IMR-90 (cell line): ENCODE results near the gene GFOD2. TPM values are rescaled to one million over a fixed set of nuclear protein-coding genes. Genes with fewer than 3 reads are reported as not detected.
A peak's percentile ranks its signal among the peaks of the same experiment; 100 is the strongest.

ENCODE experiments used
- ATAC-seq: fragments of 200-7000 bp; cut with Tn5 transposase; 2 replicates; pipeline ENCODE4 v1.9.1; 2020; ENCODE audit warnings: low read depth, mild to moderate bottlenecking, moderate library complexity
- BruUV-seq: library from RNA; stranded (reverse); fragments of 400-500 nt; replicated peaks from 2 replicates; lab custom pipeline; 2021; lab: Mats Ljungman, UMichigan
- CTCF ChIA-PET: fragments of 300-600 bp; formaldehyde crosslinking; extraction: SDS; loops from one replicate; lab custom pipeline; 2021; ENCODE audit warnings: antibody characterized with exemption; lab: Yijun Ruan, JAX
- POLR2A ChIA-PET: fragments of 300-600 bp; sonication (Branson Sonifier 250); formaldehyde crosslinking; loops from one replicate; lab custom pipeline; 2022; ENCODE audit warnings: antibody characterized with exemption; ENCODE audit not compliant: unreplicated experiment; lab: Charles Lee
- DNase-seq: peaks from one replicate; pipeline ENCODE4 v3.0.0; 2013
- H2AFZ ChIP-seq: replicated peaks from 2 replicates; pipeline ENCODE3; 2013; ENCODE audit warnings: low read length, mild to moderate bottlenecking; ENCODE audit not compliant: poor library complexity
- H2AK5ac ChIP-seq: 2 replicates; pipeline ENCODE4 v1.6.1; 2013; ENCODE audit warnings: low read depth, low read length, inconsistent platforms
- H2AK9ac ChIP-seq: replicated peaks from 2 replicates; pipeline ENCODE3; 2013; ENCODE audit warnings: mild to moderate bottlenecking, low read depth, low read length, moderate library complexity; ENCODE audit not compliant: poor library complexity
- H2BK120ac ChIP-seq: 2 replicates; pipeline ENCODE4 v1.6.1; 2013; ENCODE audit warnings: low read depth, low read length, inconsistent platforms
- H2BK15ac ChIP-seq: 3 replicates; pipeline ENCODE4 v1.6.1; 2013; ENCODE audit warnings: low read depth, low read length, inconsistent platforms
- H2BK20ac ChIP-seq: 2 replicates; pipeline ENCODE4 v1.6.1; 2013; ENCODE audit warnings: low read depth, mild to moderate bottlenecking, inconsistent platforms, low read length, moderate library complexity
- H2BK5ac ChIP-seq: 2 replicates; pipeline ENCODE4 v1.6.1; 2013; ENCODE audit warnings: mild to moderate bottlenecking, low read depth, low read length, inconsistent platforms; ENCODE audit not compliant: poor library complexity, severe bottlenecking
- H3K14ac ChIP-seq: replicated peaks from 2 replicates; pipeline ENCODE4 v1.6.1; 2013; ENCODE audit warnings: low read depth, low read length, inconsistent platforms
- H3K18ac ChIP-seq: 2 replicates; pipeline ENCODE4 v1.6.1; 2013; ENCODE audit warnings: low read depth, low read length, control low read depth
- H3K23ac ChIP-seq: 2 replicates; pipeline ENCODE4 v1.6.1; 2013; ENCODE audit warnings: low read depth, low read length, inconsistent platforms
- H3K27ac ChIP-seq: 2 replicates; pipeline ENCODE4 v1.5.1; 2013; ENCODE audit warnings: mild to moderate bottlenecking, control low read depth, low read length; ENCODE audit not compliant: insufficient read depth
- H3K27me3 ChIP-seq: 2 replicates; pipeline ENCODE4 v1.6.1; 2013; ENCODE audit warnings: low read length; ENCODE audit not compliant: control insufficient read depth, insufficient read depth
- H3K36me3 ChIP-seq: 2 replicates; pipeline ENCODE4 v1.6.1; 2013; ENCODE audit warnings: low read length, mixed read lengths; ENCODE audit not compliant: control insufficient read depth, insufficient read depth
- H3K4ac ChIP-seq: 2 replicates; pipeline ENCODE4 v1.6.1; 2013; ENCODE audit warnings: low read depth, low read length, inconsistent platforms
- H3K4me1 ChIP-seq: 2 replicates; pipeline ENCODE4 v1.6.1; 2013; ENCODE audit warnings: low read length, mixed read lengths; ENCODE audit not compliant: control insufficient read depth, insufficient read depth
- H3K4me2 ChIP-seq: 2 replicates; pipeline ENCODE4 v1.6.1; 2013; ENCODE audit warnings: low read depth, mild to moderate bottlenecking, control low read depth, low read length, moderate library complexity
- H3K4me3 ChIP-seq: 2 replicates; pipeline ENCODE4 v1.5.1; 2013; ENCODE audit warnings: low read depth, mild to moderate bottlenecking, control low read depth, low read length, moderate library complexity; ENCODE audit not compliant: insufficient read depth
- H3K56ac ChIP-seq: 2 replicates; pipeline ENCODE4 v1.6.1; 2013; ENCODE audit warnings: low read length, inconsistent platforms; ENCODE audit not compliant: insufficient read depth; ENCODE audit errors: extremely low read depth
- H3K79me1 ChIP-seq, 2 experiments: 2 replicates each; pipeline ENCODE4 v1.6.1; 2013; ENCODE audit warnings: low read length in 2 of 2, inconsistent platforms in 1 of 2, low read depth in 1 of 2
- H3K9ac ChIP-seq: 2 replicates; pipeline ENCODE4 v1.6.1; 2013; ENCODE audit warnings: low read depth, low read length, control low read depth
- H3K9me1 ChIP-seq: 2 replicates; pipeline ENCODE4 v1.6.1; 2013; ENCODE audit warnings: low read length, inconsistent platforms; ENCODE audit not compliant: insufficient read depth
- H3K9me3 ChIP-seq: 2 replicates; pipeline ENCODE4 v1.6.1; 2013; ENCODE audit warnings: low read length; ENCODE audit not compliant: control insufficient read depth, insufficient read depth
- H4K20me1 ChIP-seq: 2 replicates; pipeline ENCODE4 v1.6.1; 2013; ENCODE audit warnings: low read length, inconsistent platforms; ENCODE audit not compliant: insufficient read depth
- H4K5ac ChIP-seq: 2 replicates; pipeline ENCODE4 v1.6.1; 2013; ENCODE audit warnings: mild to moderate bottlenecking, low read depth, low read length, control low read depth
- H4K8ac ChIP-seq, 2 experiments: 2 replicates each; pipeline ENCODE4 v1.6.1; 2013; ENCODE audit warnings: low read depth in 2 of 2, low read length in 2 of 2, control low read depth in 1 of 2, inconsistent platforms in 1 of 2
- H4K91ac ChIP-seq: 2 replicates; pipeline ENCODE4 v1.6.1; 2013; ENCODE audit warnings: low read depth, low read length, inconsistent platforms; ENCODE audit not compliant: insufficient read depth
- BHLHE40 ChIP-seq: fragments of 150-350 bp; IDR thresholded peaks from 2 replicates; pipeline ENCODE4 v1.6.1; 2016; ENCODE audit warnings: mild to moderate bottlenecking, low read depth, low read length
- MAFK ChIP-seq: IDR thresholded peaks from 2 replicates; pipeline ENCODE4 v1.6.1; 2012; ENCODE audit warnings: low read depth, low read length, improper control_type of control experiment
- SMC3 ChIP-seq: fragments of 150-350 bp; IDR thresholded peaks from 2 replicates; pipeline ENCODE4 v1.6.1; 2016; ENCODE audit warnings: low read depth, mild to moderate bottlenecking, antibody characterized with exemption, low read length, moderate library complexity
- WGBS, 2 experiments: methylation state at CpG; one replicate each; pipeline versions ENCODE4 v1.1.5 to v1.1.7; 2013; ENCODE audit warnings: missing lambda C conversion rate in 2 of 2; ENCODE audit not compliant: insufficient read length in 1 of 2; ENCODE audit errors: extremely low coverage in 2 of 2; 5-methylcytosine and 5-hydroxymethylcytosine counted together
- dilution Hi-C: fragments of 300-500 bp; cut with HindIII; formaldehyde crosslinking; loops from one replicate; pipeline ENCODE4 v1.14.3; 2018; ENCODE audit warnings: low sequenced_read_pairs; ENCODE audit not compliant: unreplicated experiment
- in situ Hi-C: fragments of 300-500 bp; cut with MboI; formaldehyde crosslinking; loops from 3 replicates; pipeline ENCODE4 v1.14.3; 2019; ENCODE audit warnings: low sequenced_read_pairs, inconsistent platforms, mixed read lengths
- intact Hi-C: fragments of 100-400 bp; cut with micrococcal nuclease; formaldehyde crosslinking; loops from 2 replicates; pipeline ENCODE4 v1.10.0; 2022
- polyA plus RNA-seq, 3 experiments: library from polyadenylated mRNA; depleted of rRNA; stranded (reverse); fragments of >200 nt; gene quantifications; 2 replicates each; pipeline ENCODE4 v1.2.3, GENCODE V29; 2012; ENCODE audit warnings: low replicate concordance in 1 of 3
- total RNA-seq: library from RNA; depleted of rRNA; stranded (reverse); fragments of >200 nt; gene quantifications from 2 replicates; pipeline ENCODE4 v1.2.3, GENCODE V29; 2012
- TF ChIP-seq, protein P1 (sequence below): fragments of 150-350 bp; IDR thresholded peaks from 2 replicates; pipeline ENCODE4 v1.6.1; 2016; ENCODE audit warnings: low read depth, mild to moderate bottlenecking, low read length, moderate library complexity, borderline replicate concordance

Gene GFOD2
- total and polyA plus RNA-seq, 2 of the 4 experiments (the other 2 are of a cell fraction): 12.3 to 18.1 TPM

DNA sequence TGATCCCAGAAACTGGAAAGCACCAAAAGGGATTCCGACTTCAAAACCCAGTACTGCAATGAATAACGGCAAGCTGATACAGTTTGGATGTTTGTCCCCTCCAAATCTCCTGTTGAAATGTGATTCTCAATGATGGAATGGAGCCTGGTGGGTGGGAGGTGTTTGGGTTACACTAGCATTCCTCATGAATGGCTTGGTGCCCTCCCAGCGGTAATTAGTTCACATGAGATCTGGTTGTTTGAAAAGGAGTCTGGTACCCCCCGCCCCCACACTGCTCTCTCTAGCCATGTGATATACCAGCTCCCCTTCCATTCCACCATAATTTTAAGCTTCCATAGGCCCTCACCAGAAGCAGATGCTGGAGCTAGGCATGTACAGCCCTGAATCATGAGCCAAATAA lies 47.2 kb upstream of the GFOD2 start:
- H2BK15ac ChIP-seq: no peak overlapping the region
- H3K36me3 ChIP-seq: peaks cover 4% of the 10 kb centered on the region; the same call in 1 of the 2 replicates
- in situ Hi-C loops (no loop called here), dilution Hi-C loops (no loop called here), intact Hi-C loops (no loop called here)
- no peak overlapping the region for H2BK5ac ChIP-seq
- H3K27me3 ChIP-seq: no peaks in the 10 kb centered on the region
- peaks cover 9% of the 10 kb centered on the region; the same call in 1 of the 2 replicates for H3K9me1 ChIP-seq
- no peak overlapping the region for H2AK5ac ChIP-seq
- TF ChIP-seq, protein P1, sequence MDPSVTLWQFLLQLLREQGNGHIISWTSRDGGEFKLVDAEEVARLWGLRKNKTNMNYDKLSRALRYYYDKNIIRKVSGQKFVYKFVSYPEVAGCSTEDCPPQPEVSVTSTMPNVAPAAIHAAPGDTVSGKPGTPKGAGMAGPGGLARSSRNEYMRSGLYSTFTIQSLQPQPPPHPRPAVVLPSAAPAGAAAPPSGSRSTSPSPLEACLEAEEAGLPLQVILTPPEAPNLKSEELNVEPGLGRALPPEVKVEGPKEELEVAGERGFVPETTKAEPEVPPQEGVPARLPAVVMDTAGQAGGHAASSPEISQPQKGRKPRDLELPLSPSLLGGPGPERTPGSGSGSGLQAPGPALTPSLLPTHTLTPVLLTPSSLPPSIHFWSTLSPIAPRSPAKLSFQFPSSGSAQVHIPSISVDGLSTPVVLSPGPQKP: no peak
- TF ChIP-seq BHLHE40 (no peak), MAFK (no peak), SMC3 (no peak)
- no peak overlapping the region for H4K91ac ChIP-seq
- no peak overlapping the region for H4K8ac ChIP-seq
- BruUV-seq: no TSS peak
- peaks cover 6% of the 10 kb centered on the region for H4K20me1 ChIP-seq
- H3K4me1 ChIP-seq: peaks cover 2% of the 10 kb centered on the region; the same call in 1 of the 2 replicates
- no peak overlapping the region for H3K27ac ChIP-seq
- POLR2A ChIA-PET: interaction anchor here (0.6 kb wide), 1 partner anchor 37 kb away, joined by 3 read pairs; no protein-coding TSS in a partner anchor
- no CpG with 5 or more reads among the region's 4 CpGs for WGBS, 2 experiments
- H2AFZ ChIP-seq: no peak overlapping the region
- H3K79me1 ChIP-seq: peaks cover 8 to 36% of the 10 kb centered on the region in 2 experiments; a peak in 3 of 4 replicates
- H3K18ac ChIP-seq: no peak overlapping the region
- no peak overlapping the region for H3K14ac ChIP-seq
- H3K56ac ChIP-seq: no peak overlapping the region
- no peak overlapping the region for H3K9ac ChIP-seq
- DNase-seq: peak; percentile 37
- no peak overlapping the region for H3K4ac ChIP-seq
- no peak overlapping the region for H4K5ac ChIP-seq
- H3K4me3 ChIP-seq: no peak overlapping the region
- no peak overlapping the region for H2BK20ac ChIP-seq
- no peak overlapping the region for H3K4me2 ChIP-seq
- H2AK9ac ChIP-seq: no peak overlapping the region
- H3K23ac ChIP-seq: no peak overlapping the region
- CTCF ChIA-PET: no interaction called here
- H3K9me3 ChIP-seq: no peaks in the 10 kb centered on the region
- peak; percentile 12 for ATAC-seq
- no peak overlapping the region for H2BK120ac ChIP-seq
